ENCODE data around the gene SBSN.
A peak's percentile ranks its signal among the peaks of the same experiment; 100 is the strongest.

Gene SBSN

GRCh38 chr19:35553385-35554000 lies 25.4 kb upstream of the SBSN start:
- DNase-seq, result no peak

GRCh38 chr19:35552534-35553384 lies 24.6 kb upstream of the SBSN start:
- no peak for DNase-seq

GRCh38 chr19:35551091-35551810 lies 23.1 kb upstream of the SBSN start:
- no peak for DNase-seq

GRCh38 chr19:35549879-35550523 lies 21.9 kb upstream of the SBSN start:
- DNase-seq, result no peak

GRCh38 chr19:35549174-35549788 lies 21.2 kb upstream of the SBSN start:
- peak; percentile 49 for DNase-seq

- no peak for DNase-seq
Measured at GRCh38 chr19:35546532-35546931, 18.4 kb upstream of the SBSN start.

GRCh38 chr19:35545855-35546381 lies 17.8 kb upstream of the SBSN start:
- peak; percentile 14 for DNase-seq

GRCh38 chr19:35545001-35545854 lies 17.1 kb upstream of the SBSN start, which contains the start of gene TMEM147:
Gene TMEM147 (plus strand): TSS chr19:35545626. CDS start chr19:35545740, 114 bp downstream.
- peak; percentile 68 for DNase-seq

- no peak for DNase-seq
Measured at GRCh38 chr19:35544110-35544802, 16.1 kb upstream of the SBSN start.

GRCh38 chr19:35543280-35544109 lies 15.4 kb upstream of the SBSN start:
- DNase-seq, result no peak

GRCh38 chr19:35542209-35542608 lies 14.1 kb upstream of the SBSN start:
- no peak for DNase-seq

- DNase-seq, result no peak
Measured at GRCh38 chr19:35540356-35540927, 12.3 kb upstream of the SBSN start.

- no peak for DNase-seq
Measured at GRCh38 chr19:35539850-35540249, 11.7 kb upstream of the SBSN start.

- no peak for DNase-seq
Measured at GRCh38 chr19:35539314-35539713, 11.2 kb upstream of the SBSN start.

GRCh38 chr19:35534803-35535480 lies 6.8 kb upstream of the SBSN start:
- DNase-seq, result peak; percentile 76

GRCh38 chr19:35533822-35534392 lies 5.8 kb upstream of the SBSN start:
- DNase-seq, result no peak

GRCh38 chr19:35533201-35533821 lies 5.2 kb upstream of the SBSN start, which contains the start of gene GAPDHS:
Gene GAPDHS (plus strand): TSS chr19:35533456. CDS start chr19:35533528, 72 bp downstream.
- DNase-seq, result no peak

GRCh38 chr19:35531291-35531690 lies 3.2 kb upstream of the SBSN start:
- peak; percentile 7 for DNase-seq
